Fibroblast of lung (primary cell): Measurements from ENCODE around the gene SNRPE. TPM values are rescaled to one million over a fixed set of nuclear protein-coding genes. Genes with fewer than 3 reads are reported as not detected.
A peak's percentile ranks its signal among the peaks of the same experiment; 100 is the strongest.

Experiments
- DNase-seq, 2 donors: peaks; one replicate each; pipeline versions ENCODE4 v3.0.0 to v3.0.0-alpha.2; 2010; ENCODE audit warnings: low read depth in 2 of 2
- H2AFZ ChIP-seq: 2 replicates; pipeline ENCODE4 v1.5.1; 2012; ENCODE audit warnings: low read length, control low read depth, inconsistent platforms
- H3K27ac ChIP-seq: 2 replicates; pipeline ENCODE4 v1.5.1; 2011; ENCODE audit warnings: low read length, control low read depth; ENCODE audit not compliant: insufficient read depth
- H3K27me3 ChIP-seq: 2 replicates; pipeline ENCODE4 v1.5.1; 2011; ENCODE audit warnings: mild to moderate bottlenecking, low read length; ENCODE audit not compliant: control insufficient read depth, insufficient read depth
- H3K36me3 ChIP-seq: 2 replicates; pipeline ENCODE4 v1.5.1; 2011; ENCODE audit warnings: low read length; ENCODE audit not compliant: control insufficient read depth, insufficient read depth
- H3K4me1 ChIP-seq: 2 replicates; pipeline ENCODE4 v1.5.1; 2011; ENCODE audit warnings: low read length; ENCODE audit not compliant: control insufficient read depth, insufficient read depth; ENCODE audit errors: extremely low read depth
- H3K4me2 ChIP-seq: 2 replicates; pipeline ENCODE4 v1.5.1; 2011; ENCODE audit warnings: low read length, control low read depth; ENCODE audit not compliant: insufficient read depth; ENCODE audit errors: extremely low read depth
- H3K4me3 ChIP-seq, 4 experiments: fragments of 200-600 bp in 1 of 4; sonication (generic) in 1 of 4; replicated peaks in 1 of 4; 2 replicates each; pipeline ENCODE4 v1.5.1; 2011 to 2016; ENCODE audit warnings: low read length in 4 of 4, low read depth in 3 of 4, mild to moderate bottlenecking in 3 of 4, control low read depth in 2 of 4, inconsistent platforms in 1 of 4, mixed read lengths in 1 of 4; ENCODE audit not compliant: insufficient read depth in 1 of 4; ENCODE audit errors: control extremely low read depth in 1 of 4
- H3K79me2 ChIP-seq: 2 replicates; pipeline ENCODE4 v1.5.1; 2012; ENCODE audit warnings: mild to moderate bottlenecking, low read length, inconsistent platforms; ENCODE audit not compliant: control insufficient read depth, insufficient read depth
- H3K9ac ChIP-seq: 2 replicates; pipeline ENCODE4 v1.5.1; 2011; ENCODE audit warnings: mild to moderate bottlenecking, low read length, control low read depth; ENCODE audit not compliant: insufficient read depth
- H3K9me3 ChIP-seq: 2 replicates; pipeline ENCODE4 v1.5.1; 2012; ENCODE audit warnings: low read depth, low read length; ENCODE audit not compliant: control insufficient read depth, insufficient read depth
- H4K20me1 ChIP-seq: 2 replicates; pipeline ENCODE4 v1.5.1; 2011; ENCODE audit warnings: low read length; ENCODE audit not compliant: control insufficient read depth, insufficient read depth; ENCODE audit errors: extremely low read depth
- EZH2 ChIP-seq: IDR thresholded peaks from 2 replicates; pipeline ENCODE4 v1.5.1; 2012; ENCODE audit warnings: low read length, control low read depth, mild to moderate bottlenecking; ENCODE audit errors: missing control alignments
- polyA plus RNA-seq, 2 donors: library from polyadenylated mRNA; depleted of rRNA in 1 of 2; stranded (reverse) in 1 of 2; unstranded in 1 of 2; fragments of >200 nt; gene quantifications; 2 replicates each; pipeline ENCODE4 v1.2.1, GENCODE V29; 2011 to 2012; ENCODE audit warnings: missing spikeins in 1 of 2
- total RNA-seq: library from RNA; depleted of rRNA; stranded (reverse); fragments of >200 nt; gene quantifications from 2 replicates; pipeline ENCODE4 v1.2.1, GENCODE V29; 2014
- TF ChIP-seq, protein P1 (sequence below), 2 donors: IDR thresholded peaks in 1 of 2; conservative IDR thresholded peaks in 1 of 2; 1 replicate in 1 of 2; 2 replicates in 1 of 2; pipeline ENCODE4 v1.5.1; 2011 to 2012; ENCODE audit warnings: low read length in 2 of 2, control low read depth in 1 of 2, inconsistent platforms in 1 of 2, low read depth in 1 of 2, mild to moderate bottlenecking in 1 of 2

Gene SNRPE
- total and polyA plus RNA-seq, 2 donors (not counting 1 experiment from before 2014, with no cell fraction given): 30.2 to 246 TPM

DNA sequence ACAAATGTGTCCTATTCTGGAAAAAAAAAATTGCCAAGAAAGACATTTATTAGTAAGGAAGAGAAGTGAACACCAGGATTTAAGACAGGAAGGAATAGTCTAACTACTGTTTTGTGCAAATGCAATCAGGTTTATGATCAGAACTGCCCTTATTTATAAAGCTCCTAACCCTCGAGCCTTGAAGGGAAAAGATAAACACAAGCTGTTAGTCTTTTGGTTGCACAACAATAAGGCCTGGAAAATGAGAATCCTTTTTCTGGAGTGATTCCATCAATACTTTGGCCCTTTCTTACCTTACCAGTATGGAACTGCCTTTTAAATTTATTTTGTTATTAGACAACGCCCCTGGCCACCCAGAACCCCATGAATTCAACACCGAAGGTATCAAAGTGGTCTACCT lies 52.9 kb downstream of the SNRPE start:
- no peak overlapping the region for H3K27ac ChIP-seq
- no peaks in the 10 kb centered on the region for H3K9me3 ChIP-seq
- no peaks in the 10 kb centered on the region for H3K36me3 ChIP-seq
- DNase-seq: peak in 1 of 2 donors; percentile 49
- TF ChIP-seq EZH2: no peak
- TF ChIP-seq, protein P1, sequence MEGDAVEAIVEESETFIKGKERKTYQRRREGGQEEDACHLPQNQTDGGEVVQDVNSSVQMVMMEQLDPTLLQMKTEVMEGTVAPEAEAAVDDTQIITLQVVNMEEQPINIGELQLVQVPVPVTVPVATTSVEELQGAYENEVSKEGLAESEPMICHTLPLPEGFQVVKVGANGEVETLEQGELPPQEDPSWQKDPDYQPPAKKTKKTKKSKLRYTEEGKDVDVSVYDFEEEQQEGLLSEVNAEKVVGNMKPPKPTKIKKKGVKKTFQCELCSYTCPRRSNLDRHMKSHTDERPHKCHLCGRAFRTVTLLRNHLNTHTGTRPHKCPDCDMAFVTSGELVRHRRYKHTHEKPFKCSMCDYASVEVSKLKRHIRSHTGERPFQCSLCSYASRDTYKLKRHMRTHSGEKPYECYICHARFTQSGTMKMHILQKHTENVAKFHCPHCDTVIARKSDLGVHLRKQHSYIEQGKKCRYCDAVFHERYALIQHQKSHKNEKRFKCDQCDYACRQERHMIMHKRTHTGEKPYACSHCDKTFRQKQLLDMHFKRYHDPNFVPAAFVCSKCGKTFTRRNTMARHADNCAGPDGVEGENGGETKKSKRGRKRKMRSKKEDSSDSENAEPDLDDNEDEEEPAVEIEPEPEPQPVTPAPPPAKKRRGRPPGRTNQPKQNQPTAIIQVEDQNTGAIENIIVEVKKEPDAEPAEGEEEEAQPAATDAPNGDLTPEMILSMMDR (conservative IDR thresholded peaks at IDR 0.05 in 1 of 2, IDR thresholded peaks at IDR 0.05 in 1 of 2; ENCODE audit: low read depth in 1 of 2, low read length in 2 of 2): no peak
- H3K9ac ChIP-seq: no peak overlapping the region
- no peaks in the 10 kb centered on the region for H3K27me3 ChIP-seq
- no peaks in the 10 kb centered on the region for H4K20me1 ChIP-seq
- no peak overlapping the region for H2AFZ ChIP-seq
- no peak overlapping the region for H3K4me3 ChIP-seq
- H3K79me2 ChIP-seq: no peaks in the 10 kb centered on the region
- H3K4me1 ChIP-seq: no peaks in the 10 kb centered on the region
- H3K4me2 ChIP-seq: no peak overlapping the region

DNA sequence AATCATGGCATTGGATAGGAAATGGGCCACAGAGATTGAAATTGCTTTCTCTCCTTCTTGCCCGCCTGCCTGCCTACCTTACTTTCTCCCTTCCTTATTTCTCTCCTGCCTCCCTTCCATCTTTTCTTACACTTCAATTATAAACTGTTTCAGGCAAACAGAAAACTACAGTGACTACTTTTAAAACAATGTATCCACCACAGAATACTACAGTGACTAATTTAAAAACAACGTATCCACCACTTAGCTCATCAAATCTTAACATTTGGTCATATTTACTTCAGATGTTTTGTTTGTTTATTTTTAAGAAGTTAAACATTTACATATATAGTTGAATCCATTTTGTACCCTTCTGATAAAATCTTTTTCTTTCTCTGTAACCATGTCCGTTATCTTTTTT lies 54.4 kb downstream of the SNRPE start:
- Histone ChIP-seq H3K36me3 (no peaks in the 10 kb centered on the region), H3K4me1 (no peaks in the 10 kb centered on the region), H4K20me1 (no peaks in the 10 kb centered on the region), H3K4me2 (peak overlapping the region; percentile 46), H3K27ac (peak overlapping the region; percentile 9), H2AFZ (no peak overlapping the region), H3K9me3 (no peaks in the 10 kb centered on the region), H3K27me3 (no peaks in the 10 kb centered on the region), H3K79me2 (no peaks in the 10 kb centered on the region), H3K4me3 (no peak overlapping the region), H3K9ac (no peak overlapping the region)
- peak; percentile 48 to 73 for DNase-seq
- TF ChIP-seq, protein P1 (conservative IDR thresholded peaks at IDR 0.05 in 1 of 2, IDR thresholded peaks at IDR 0.05 in 1 of 2; ENCODE audit: low read depth in 1 of 2, low read length in 2 of 2): no peak
- no peak for TF ChIP-seq EZH2

DNA sequence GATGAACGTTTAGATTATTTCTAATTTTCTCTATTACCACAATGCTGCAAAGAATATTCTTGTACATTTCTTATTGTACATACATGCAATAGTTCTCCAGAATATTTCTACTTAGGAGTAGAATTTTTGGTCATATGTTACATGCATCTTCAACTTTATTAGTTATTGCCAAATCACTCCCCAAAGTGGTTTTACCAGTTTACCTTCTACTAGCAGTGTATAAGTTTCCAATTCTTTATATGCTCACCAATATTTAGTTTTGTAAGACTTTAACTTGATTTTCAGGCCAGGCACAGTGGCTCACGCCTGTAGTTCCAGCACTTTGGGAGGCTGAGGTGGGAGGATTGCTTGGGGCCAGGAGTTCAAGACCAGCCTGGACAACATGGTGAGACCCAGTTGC lies 55.4 kb downstream of the SNRPE start:
- no peak overlapping the region for H3K27ac ChIP-seq
- H3K4me2 ChIP-seq: no peak overlapping the region
- no peaks in the 10 kb centered on the region for H3K4me1 ChIP-seq
- H3K9ac ChIP-seq: no peak overlapping the region
- H4K20me1 ChIP-seq: no peaks in the 10 kb centered on the region
- no peaks in the 10 kb centered on the region for H3K27me3 ChIP-seq
- DNase-seq: no peak
- H2AFZ ChIP-seq: no peak overlapping the region
- H3K36me3 ChIP-seq: no peaks in the 10 kb centered on the region
- H3K9me3 ChIP-seq: no peaks in the 10 kb centered on the region
- TF ChIP-seq, protein P1 (conservative IDR thresholded peaks at IDR 0.05 in 1 of 2, IDR thresholded peaks at IDR 0.05 in 1 of 2; ENCODE audit: low read depth in 1 of 2, low read length in 2 of 2): no peak
- H3K79me2 ChIP-seq: no peaks in the 10 kb centered on the region
- H3K4me3 ChIP-seq: no peak overlapping the region

Other genes with a start within 250 kb of the SNRPE start
- 143 and 302 TPM in 2 replicates for gene ATP2B4, start 234.8 kb upstream of the SNRPE start, total RNA-seq
- 265 and 328 TPM in 2 replicates for gene ATP2B4, start 234.8 kb upstream of the SNRPE start, polyA plus RNA-seq
- not detected in 2 replicates for gene LAX1, start 96.4 kb upstream of the SNRPE start, total RNA-seq
- gene LAX1, start 96.4 kb upstream of the SNRPE start, polyA plus RNA-seq: 0.02 TPM in 1 of 2 replicates, not detected in the other
- 12.3 and 12.7 TPM in 2 replicates for gene ZBED6, start 66.0 kb upstream of the SNRPE start, total RNA-seq
- gene ZBED6, start 66.0 kb upstream of the SNRPE start, polyA plus RNA-seq: 12.0 and 19.5 TPM in 2 replicates
- 87.6 and 98.6 TPM in 2 replicates for gene ZC3H11A, start 66.0 kb upstream of the SNRPE start, total RNA-seq
- 73.3 and 88.0 TPM in 2 replicates for gene ZC3H11A, start 66.0 kb upstream of the SNRPE start, polyA plus RNA-seq
- 1.5 and 2.0 TPM in 2 replicates for gene SOX13, start 211.5 kb downstream of the SNRPE start, total RNA-seq
- 3.1 and 5.5 TPM in 2 replicates for gene SOX13, start 211.5 kb downstream of the SNRPE start, polyA plus RNA-seq